Neural cell (in vitro differentiated cells): ENCODE results near the gene ARNT2. TPM values are rescaled to one million over a fixed set of nuclear protein-coding genes. Genes with fewer than 3 reads are reported as not detected.

Experiments
- H2AFZ ChIP-seq: fragments of 200-600, 300-800 bp; sonication (generic), shearing (Covaris generic); 2 replicates; pipeline ENCODE4 v1.6.0; 2014; ENCODE audit warnings: low read depth, mild to moderate bottlenecking, antibody characterized with exemption, low read length, moderate library complexity
- H3F3A ChIP-seq: fragments of 200-600 bp; shearing (Covaris generic); 2 replicates; pipeline ENCODE4 v1.6.1; 2016; ENCODE audit warnings: mild to moderate bottlenecking, moderate library complexity, mixed read lengths, antibody characterized with exemption, low read length; ENCODE audit not compliant: insufficient read depth, poor library complexity, severe bottlenecking
- H3K27ac ChIP-seq: fragments of 200-600, 300-800 bp; sonication (generic), shearing (Covaris generic); 2 replicates; pipeline ENCODE4 v1.5.1; 2014; ENCODE audit warnings: mild to moderate bottlenecking, low read length, moderate library complexity
- H3K27me3 ChIP-seq: fragments of 300-800, 200-600 bp; sonication (generic), shearing (Covaris generic); 2 replicates; pipeline ENCODE4 v1.6.0; 2014; ENCODE audit warnings: mild to moderate bottlenecking, low read depth, low read length, moderate library complexity; ENCODE audit not compliant: insufficient read depth
- H3K36me3 ChIP-seq: fragments of 300-800, 200-600 bp; sonication (generic), shearing (Covaris generic); 2 replicates; pipeline ENCODE4 v1.5.1; 2014; ENCODE audit warnings: mild to moderate bottlenecking, antibody characterized with exemption, low read length, moderate library complexity; ENCODE audit not compliant: insufficient read depth
- H3K4me2 ChIP-seq: fragments of 300-800, 200-600 bp; sonication (generic), shearing (Covaris generic); 2 replicates; pipeline ENCODE4 v1.6.0; 2014; ENCODE audit warnings: mild to moderate bottlenecking, low read length
- H3K4me3 ChIP-seq: fragments of 300-800, 200-600 bp; sonication (generic), shearing (Covaris generic); 2 replicates; pipeline ENCODE4 v1.5.1; 2014; ENCODE audit warnings: mild to moderate bottlenecking, low read length, moderate library complexity
- H3K79me2 ChIP-seq: fragments of 200-600 bp; shearing (Covaris generic); replicated peaks from 2 replicates; pipeline ENCODE4 v1.6.0; 2014; ENCODE audit warnings: mild to moderate bottlenecking, low read length, moderate library complexity; ENCODE audit not compliant: insufficient read depth
- H3K9ac ChIP-seq: fragments of 300-800, 200-600 bp; sonication (generic), shearing (Covaris generic); 2 replicates; pipeline ENCODE4 v1.6.1; 2016; ENCODE audit warnings: mild to moderate bottlenecking, low read length, mixed read lengths
- H3K9me2 ChIP-seq: fragments of 200-600 bp; shearing (Covaris generic); 2 replicates; pipeline ENCODE4 v1.6.1; 2016; ENCODE audit warnings: mild to moderate bottlenecking, low read length, mixed read lengths; ENCODE audit not compliant: insufficient read depth
- H3K9me3 ChIP-seq: fragments of 200-600, 300-800 bp; sonication (generic), shearing (Covaris generic); 2 replicates; pipeline ENCODE4 v1.6.1; 2016; ENCODE audit warnings: mild to moderate bottlenecking, mixed run types, low read length, moderate library complexity, mixed read lengths
- H4K20me1 ChIP-seq: fragments of 200-600 bp; shearing (Covaris generic); 2 replicates; pipeline ENCODE4 v1.6.1; 2016; ENCODE audit warnings: mild to moderate bottlenecking, mixed run types; ENCODE audit not compliant: insufficient read depth
- CTCF ChIP-seq: fragments of 450-650 bp; IDR thresholded peaks from 2 replicates; pipeline ENCODE4 v1.5.1; 2014; ENCODE audit warnings: antibody characterized with exemption, mild to moderate bottlenecking, moderate library complexity; ENCODE audit not compliant: poor library complexity, severe bottlenecking
- EP300 ChIP-seq: fragments of 450-650 bp; conservative IDR thresholded peaks from 2 replicates; pipeline ENCODE4 v1.6.1; 2014; ENCODE audit warnings: antibody characterized with exemption, mild to moderate bottlenecking, moderate library complexity; ENCODE audit not compliant: poor library complexity, severe bottlenecking
- EZH2 ChIP-seq: fragments of 200-600, 300-800 bp; shearing (Covaris generic), sonication (generic); IDR thresholded peaks from 2 replicates; pipeline ENCODE4 v1.6.1; 2014; ENCODE audit warnings: antibody characterized with exemption, low read length, borderline replicate concordance, mild to moderate bottlenecking; ENCODE audit not compliant: insufficient read depth, poor library complexity, severe bottlenecking
- MXI1 ChIP-seq: fragments of 450-650 bp; conservative IDR thresholded peaks from 2 replicates; pipeline ENCODE4 v1.6.1; 2014; ENCODE audit warnings: antibody characterized with exemption, mild to moderate bottlenecking; ENCODE audit not compliant: poor library complexity, severe bottlenecking
- POLR2AphosphoS5 ChIP-seq: IDR thresholded peaks from 2 replicates; pipeline ENCODE4 v1.6.1; 2012
- RAD21 ChIP-seq: fragments of 450-650 bp; conservative IDR thresholded peaks from 2 replicates; pipeline ENCODE4 v1.6.1; 2014; ENCODE audit warnings: antibody characterized with exemption, mild to moderate bottlenecking, moderate library complexity
- SMC3 ChIP-seq: fragments of 450-650 bp; conservative IDR thresholded peaks from 2 replicates; pipeline ENCODE4 v1.6.1; 2014; ENCODE audit warnings: antibody characterized with exemption, mild to moderate bottlenecking, moderate library complexity; ENCODE audit not compliant: poor library complexity
- TAF1 ChIP-seq: IDR thresholded peaks from 2 replicates; pipeline ENCODE4 v1.6.1; 2012; ENCODE audit warnings: low read depth
- polyA plus RNA-seq: library from polyadenylated mRNA; depleted of rRNA; stranded (reverse); fragments of >200 nt; gene quantifications from 2 replicates; pipeline ENCODE4 v1.2.3, GENCODE V29; 2014
- TF ChIP-seq, protein P1 (sequence below): IDR thresholded peaks from 2 replicates; pipeline ENCODE4 v1.6.1; 2012; ENCODE audit warnings: borderline replicate concordance

The ARNT2 gene
- polyA plus RNA-seq, 1 donor from 2014 or later, result 41.2 TPM

DNA sequence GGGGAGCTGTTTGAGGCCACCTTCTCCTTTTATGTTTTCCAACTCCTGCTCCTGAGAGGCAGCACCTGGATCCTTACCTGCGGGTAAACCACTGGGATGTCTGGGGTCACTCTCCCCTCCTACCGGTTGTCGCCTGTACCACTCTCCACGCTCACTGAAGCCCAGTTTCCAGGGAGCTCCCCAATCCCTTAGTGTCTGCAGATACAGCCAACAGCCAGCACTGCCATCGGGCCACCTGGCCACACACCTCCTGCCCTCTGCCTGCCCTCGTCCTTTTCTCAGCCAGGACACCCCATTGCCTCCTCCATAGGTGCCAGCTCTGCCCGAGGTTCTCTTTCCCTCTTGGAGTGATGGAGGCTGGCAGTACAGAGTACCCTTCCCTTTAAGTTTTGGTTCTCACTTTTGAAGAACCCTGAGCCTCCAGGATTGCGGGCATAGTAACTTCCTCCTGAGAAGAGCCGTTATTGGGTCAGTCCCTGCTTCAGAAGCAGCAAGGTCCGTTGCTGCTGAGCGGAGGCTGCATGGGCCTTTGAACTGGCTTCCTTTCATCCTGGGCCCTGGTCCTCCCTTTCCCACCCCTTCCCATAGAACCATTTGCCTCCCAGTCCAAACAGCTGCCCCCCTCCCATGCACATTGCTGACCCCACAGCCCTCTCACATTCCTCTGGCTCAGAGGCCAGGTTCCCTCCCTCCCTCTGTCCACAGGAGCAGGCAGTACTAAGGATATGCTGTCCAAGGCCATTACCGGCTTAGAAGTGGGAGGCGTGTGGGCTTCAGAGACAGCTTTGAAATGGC lies 30.9 kb downstream of the ARNT2 start:
- Histone ChIP-seq H4K20me1 (no peaks in the 10 kb centered on the region), H3K4me2 (no peak overlapping the region), H3F3A (no peaks in the 10 kb centered on the region), H3K9ac (no peak overlapping the region), H3K9me2 (no peaks in the 10 kb centered on the region), H3K4me3 (no peak overlapping the region), H3K9me3 (peaks cover 3% of the 10 kb centered on the region), H3K79me2 (peaks cover 35% of the 10 kb centered on the region), H3K27me3 (no peaks in the 10 kb centered on the region), H3K27ac (no peak overlapping the region), H3K36me3 (no peaks in the 10 kb centered on the region), H2AFZ (no peak overlapping the region)
- TF ChIP-seq, protein P1, sequence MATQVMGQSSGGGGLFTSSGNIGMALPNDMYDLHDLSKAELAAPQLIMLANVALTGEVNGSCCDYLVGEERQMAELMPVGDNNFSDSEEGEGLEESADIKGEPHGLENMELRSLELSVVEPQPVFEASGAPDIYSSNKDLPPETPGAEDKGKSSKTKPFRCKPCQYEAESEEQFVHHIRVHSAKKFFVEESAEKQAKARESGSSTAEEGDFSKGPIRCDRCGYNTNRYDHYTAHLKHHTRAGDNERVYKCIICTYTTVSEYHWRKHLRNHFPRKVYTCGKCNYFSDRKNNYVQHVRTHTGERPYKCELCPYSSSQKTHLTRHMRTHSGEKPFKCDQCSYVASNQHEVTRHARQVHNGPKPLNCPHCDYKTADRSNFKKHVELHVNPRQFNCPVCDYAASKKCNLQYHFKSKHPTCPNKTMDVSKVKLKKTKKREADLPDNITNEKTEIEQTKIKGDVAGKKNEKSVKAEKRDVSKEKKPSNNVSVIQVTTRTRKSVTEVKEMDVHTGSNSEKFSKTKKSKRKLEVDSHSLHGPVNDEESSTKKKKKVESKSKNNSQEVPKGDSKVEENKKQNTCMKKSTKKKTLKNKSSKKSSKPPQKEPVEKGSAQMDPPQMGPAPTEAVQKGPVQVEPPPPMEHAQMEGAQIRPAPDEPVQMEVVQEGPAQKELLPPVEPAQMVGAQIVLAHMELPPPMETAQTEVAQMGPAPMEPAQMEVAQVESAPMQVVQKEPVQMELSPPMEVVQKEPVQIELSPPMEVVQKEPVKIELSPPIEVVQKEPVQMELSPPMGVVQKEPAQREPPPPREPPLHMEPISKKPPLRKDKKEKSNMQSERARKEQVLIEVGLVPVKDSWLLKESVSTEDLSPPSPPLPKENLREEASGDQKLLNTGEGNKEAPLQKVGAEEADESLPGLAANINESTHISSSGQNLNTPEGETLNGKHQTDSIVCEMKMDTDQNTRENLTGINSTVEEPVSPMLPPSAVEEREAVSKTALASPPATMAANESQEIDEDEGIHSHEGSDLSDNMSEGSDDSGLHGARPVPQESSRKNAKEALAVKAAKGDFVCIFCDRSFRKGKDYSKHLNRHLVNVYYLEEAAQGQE, result no peak
- TF ChIP-seq POLR2AphosphoS5 (no peak), RAD21 (no peak), SMC3 (no peak), EZH2 (no peak), MXI1 (no peak), CTCF (no peak), EP300 (no peak), TAF1 (no peak)

GRCh38 chr15:80436511-80437307 lies 32.5 kb downstream of the ARNT2 start:
- H2AFZ ChIP-seq, result no peak overlapping the region
- no peak overlapping the region for H3K9ac ChIP-seq
- H3K27ac ChIP-seq, result no peak overlapping the region
- no peak for TF ChIP-seq POLR2AphosphoS5
- TF ChIP-seq EP300, result no peak
- TF ChIP-seq CTCF, result no peak
- TF ChIP-seq, protein P1, result no peak
- no peak for TF ChIP-seq EZH2
- no peak for TF ChIP-seq TAF1
- no peak for TF ChIP-seq RAD21
- no peak for TF ChIP-seq MXI1
- no peak for TF ChIP-seq SMC3
- H4K20me1 ChIP-seq, result no peaks in the 10 kb centered on the region
- H3K9me3 ChIP-seq, result no peaks in the 10 kb centered on the region
- no peaks in the 10 kb centered on the region for H3K9me2 ChIP-seq
- no peak overlapping the region for H3K4me2 ChIP-seq
- H3K79me2 ChIP-seq, result peaks cover 34% of the 10 kb centered on the region
- no peaks in the 10 kb centered on the region for H3F3A ChIP-seq
- no peaks in the 10 kb centered on the region for H3K36me3 ChIP-seq
- H3K4me3 ChIP-seq, result no peak overlapping the region
- no peaks in the 10 kb centered on the region for H3K27me3 ChIP-seq
